H9 (cell line): ENCODE results near the gene RAD51C. TPM values are rescaled to one million over a fixed set of nuclear protein-coding genes. Genes with fewer than 3 reads are reported as not detected.

Experiments
- DNase-seq: peaks from one replicate; pipeline ENCODE4 v3.0.0-alpha.2; 2017
- H2AFZ ChIP-seq: one replicate; pipeline ENCODE4 v1.6.1; 2013; ENCODE audit warnings: mild to moderate bottlenecking, low read length, control low read depth, moderate library complexity
- H2AK5ac ChIP-seq: 2 replicates; pipeline ENCODE4 v1.6.1; 2013; ENCODE audit warnings: low read length, control low read depth, mixed read lengths; ENCODE audit not compliant: insufficient read length
- H2BK120ac ChIP-seq: one replicate; pipeline ENCODE4 v1.6.1; 2013; ENCODE audit warnings: low read depth, mild to moderate bottlenecking, low read length, control low read depth, inconsistent platforms; ENCODE audit not compliant: poor library complexity, severe bottlenecking
- H2BK12ac ChIP-seq: 2 replicates; pipeline ENCODE4 v1.6.1; 2013; ENCODE audit warnings: low read length, control low read depth, mixed read lengths, low read depth; ENCODE audit not compliant: insufficient read length
- H2BK15ac ChIP-seq: 2 replicates; pipeline ENCODE4 v1.6.1; 2013; ENCODE audit warnings: low read depth, low read length, control low read depth
- H2BK20ac ChIP-seq: one replicate; pipeline ENCODE4 v1.6.1; 2013; ENCODE audit warnings: low read depth, mild to moderate bottlenecking, low read length, control low read depth, inconsistent platforms; ENCODE audit not compliant: poor library complexity, severe bottlenecking
- H2BK5ac ChIP-seq: 2 replicates; pipeline ENCODE4 v1.6.1; 2013; ENCODE audit warnings: low read length, control low read depth, mixed read lengths; ENCODE audit not compliant: insufficient read length
- H3K14ac ChIP-seq: 2 replicates; pipeline ENCODE4 v1.6.1; 2013; ENCODE audit warnings: low read length, control low read depth; ENCODE audit not compliant: insufficient read depth
- H3K18ac ChIP-seq: 2 replicates; pipeline ENCODE4 v1.6.1; 2013; ENCODE audit warnings: low read depth, mild to moderate bottlenecking, mixed read lengths, low read length, control low read depth; ENCODE audit not compliant: insufficient read length
- H3K23ac ChIP-seq: 2 replicates; pipeline ENCODE4 v1.6.1; 2013; ENCODE audit warnings: low read length, control low read depth, mixed read lengths, low read depth; ENCODE audit not compliant: insufficient read length
- H3K23me2 ChIP-seq: 2 replicates; pipeline ENCODE4 v1.6.1; 2013; ENCODE audit warnings: low read depth, mild to moderate bottlenecking, mixed read lengths, low read length, control low read depth; ENCODE audit not compliant: insufficient read length, poor library complexity, severe bottlenecking
- H3K27ac ChIP-seq: 2 replicates; pipeline ENCODE4 v1.5.1; 2013; ENCODE audit warnings: low read length, control low read depth, mixed read lengths, low read depth; ENCODE audit not compliant: insufficient read length
- H3K27me3 ChIP-seq: 2 replicates; pipeline ENCODE4 v1.6.1; 2013; ENCODE audit warnings: low read length, control low read depth, inconsistent platforms; ENCODE audit not compliant: insufficient read depth
- H3K4ac ChIP-seq: 2 replicates; pipeline ENCODE4 v1.6.1; 2013; ENCODE audit warnings: low read depth, mild to moderate bottlenecking, control low read depth, inconsistent platforms, low read length, moderate library complexity
- H3K4me1 ChIP-seq: 2 replicates; pipeline ENCODE4 v1.6.1; 2013; ENCODE audit warnings: low read length, control low read depth, inconsistent platforms; ENCODE audit not compliant: insufficient read depth
- H3K4me2 ChIP-seq: 2 replicates; pipeline ENCODE4 v1.6.1; 2013; ENCODE audit warnings: low read length, control low read depth, mixed read lengths; ENCODE audit not compliant: insufficient read length, insufficient read depth
- H3K56ac ChIP-seq: 2 replicates; pipeline ENCODE4 v1.6.1; 2013; ENCODE audit warnings: low read depth, mild to moderate bottlenecking, mixed read lengths, low read length, control low read depth; ENCODE audit not compliant: insufficient read length
- H3K79me1 ChIP-seq: 2 replicates; pipeline ENCODE4 v1.6.1; 2013; ENCODE audit warnings: low read depth, mild to moderate bottlenecking, moderate library complexity, low read length, control low read depth, inconsistent platforms; ENCODE audit not compliant: insufficient read depth, poor library complexity, severe bottlenecking
- H3K79me2 ChIP-seq: 2 replicates; pipeline ENCODE4 v1.6.1; 2013; ENCODE audit warnings: low read length, control low read depth, inconsistent platforms; ENCODE audit not compliant: insufficient read depth
- H3K9ac ChIP-seq: 2 replicates; pipeline ENCODE4 v1.6.1; 2013; ENCODE audit warnings: low read length, control low read depth, mixed read lengths; ENCODE audit not compliant: insufficient read length; ENCODE audit errors: extremely low read depth
- H3K9me3 ChIP-seq: one replicate; pipeline ENCODE4 v1.6.1; 2013; ENCODE audit warnings: low read depth, low read length, inconsistent platforms; ENCODE audit not compliant: control insufficient read depth
- H3T11ph ChIP-seq: one replicate; pipeline ENCODE4 v1.6.1; 2013; ENCODE audit warnings: mild to moderate bottlenecking, low read length, control low read depth, inconsistent platforms
- H4K20me1 ChIP-seq: one replicate; pipeline ENCODE4 v1.6.1; 2013; ENCODE audit not compliant: control insufficient read depth, insufficient read length, insufficient read depth
- H4K5ac ChIP-seq: 2 replicates; pipeline ENCODE4 v1.6.1; 2013; ENCODE audit warnings: low read depth, mild to moderate bottlenecking, mixed read lengths, low read length, control low read depth; ENCODE audit not compliant: insufficient read length
- H4K8ac ChIP-seq: replicated peaks from 2 replicates; pipeline ENCODE4 v1.6.1; 2013; ENCODE audit warnings: low read length, control low read depth, mixed read lengths, low read depth; ENCODE audit not compliant: insufficient read length
- H4K91ac ChIP-seq: 2 replicates; pipeline ENCODE4 v1.6.1; 2013; ENCODE audit warnings: low read depth, mild to moderate bottlenecking, moderate library complexity, mixed read lengths, low read length, control low read depth; ENCODE audit not compliant: insufficient read length
- H3K27ac Mint-ChIP-seq, 3 experiments: 2 replicates in 2 of 3; 3 replicates in 1 of 3; pipeline ENCODE4 v1.8.0; 2020 to 2021; ENCODE audit warnings: mixed read lengths in 3 of 3, mild to moderate bottlenecking in 1 of 3, moderate library complexity in 1 of 3
- H3K27me3 Mint-ChIP-seq: 2 replicates; pipeline ENCODE4 v1.8.0; 2021; ENCODE audit warnings: low read depth, mild to moderate bottlenecking, moderate library complexity, mixed read lengths
- H3K36me3 Mint-ChIP-seq, 3 experiments: 2 replicates in 2 of 3; 3 replicates in 1 of 3; pipeline ENCODE4 v1.8.0; 2020 to 2021; ENCODE audit warnings: low read depth in 3 of 3, mixed read lengths in 3 of 3; ENCODE audit not compliant: insufficient read depth in 1 of 3
- H3K4me1 Mint-ChIP-seq, 2 experiments: 2 replicates each; pipeline ENCODE4 v1.8.0; 2020; ENCODE audit warnings: mixed read lengths in 2 of 2
- H3K4me3 Mint-ChIP-seq, 2 experiments: 2 replicates in 1 of 2; 3 replicates in 1 of 2; pipeline ENCODE4 v1.8.0; 2020 to 2021; ENCODE audit warnings: mild to moderate bottlenecking in 2 of 2, mixed read lengths in 2 of 2, moderate library complexity in 1 of 2
- H3K9me3 Mint-ChIP-seq, 2 experiments: 2 replicates in 1 of 2; 3 replicates in 1 of 2; pipeline ENCODE4 v1.8.0; 2020; ENCODE audit warnings: mild to moderate bottlenecking in 2 of 2, mixed read lengths in 2 of 2, moderate library complexity in 1 of 2
- CTCF ChIP-seq: fragments of 200-600 bp; sonication (generic); conservative IDR thresholded peaks from 3 replicates; pipeline ENCODE4 v1.8.0; 2021; ENCODE audit warnings: antibody characterized with exemption, mild to moderate bottlenecking
- WGBS: extraction: QIAGEN DNeasy Blood & Tissue Kit; methylation state at CpG from one replicate; pipeline ENCODE4 v1.1.7; 2013; ENCODE audit warnings: missing lambda C conversion rate, low lambda C conversion rate, mixed read lengths; ENCODE audit not compliant: insufficient read length; ENCODE audit errors: extremely low coverage; 5-methylcytosine and 5-hydroxymethylcytosine counted together
- total RNA-seq: library from RNA; stranded (reverse); gene quantifications from 2 replicates; pipeline ENCODE4 v1.2.1, GENCODE V29; 2021

Gene RAD51C
- total RNA-seq, 1 experiment from 2014 or later = 11.3 TPM

GRCh38 chr17:58734811-58735210, 42.4 kb downstream of the RAD51C start:
- H3K4me1 Mint-ChIP-seq = no peaks in the 10 kb centered on the region
- H3K79me2 ChIP-seq = no peaks in the 10 kb centered on the region
- WGBS = no CpG with 5 or more reads among the region's 3 CpGs
- no peaks in the 10 kb centered on the region for H3K27me3 Mint-ChIP-seq
- H4K8ac ChIP-seq = no peak overlapping the region
- no peaks in the 10 kb centered on the region for H3K36me3 Mint-ChIP-seq
- H3K23me2 ChIP-seq = no peaks in the 10 kb centered on the region
- no peak overlapping the region for H3K56ac ChIP-seq
- no peak overlapping the region for H2BK20ac ChIP-seq
- no peak overlapping the region for H3K14ac ChIP-seq
- no peak overlapping the region for H2BK12ac ChIP-seq
- H3K4me2 ChIP-seq = no peak overlapping the region
- H2AK5ac ChIP-seq = no peak overlapping the region
- H3K79me1 ChIP-seq = no peaks in the 10 kb centered on the region
- no peak overlapping the region for H2AFZ ChIP-seq
- H2BK120ac ChIP-seq = no peak overlapping the region
- 0 out of 7 replicates have a peak overlapping the region, but pooled peaks of 1 of the 3 experiments have one; percentile 13 for H3K27ac Mint-ChIP-seq
- no peak overlapping the region for H3T11ph ChIP-seq
- no peaks in the 10 kb centered on the region for H3K27me3 ChIP-seq
- H4K5ac ChIP-seq = no peak overlapping the region
- no peak overlapping the region for H2BK5ac ChIP-seq
- no peak for TF ChIP-seq CTCF
- H4K20me1 ChIP-seq = no peaks in the 10 kb centered on the region
- no peak overlapping the region for H4K91ac ChIP-seq
- no peaks in the 10 kb centered on the region for H3K9me3 ChIP-seq
- H3K9me3 Mint-ChIP-seq = no peaks in the 10 kb centered on the region
- H3K23ac ChIP-seq = no peak overlapping the region
- no peak overlapping the region for H3K4ac ChIP-seq
- H3K27ac ChIP-seq = no peak overlapping the region
- no peak overlapping the region for H3K9ac ChIP-seq
- H2BK15ac ChIP-seq = no peak overlapping the region
- H3K4me1 ChIP-seq = no peaks in the 10 kb centered on the region
- DNase-seq = no peak
- H3K18ac ChIP-seq = no peak overlapping the region
- no peak overlapping the region for H3K4me3 Mint-ChIP-seq
